ENCODE data around the gene FNBP1.

DNA sequence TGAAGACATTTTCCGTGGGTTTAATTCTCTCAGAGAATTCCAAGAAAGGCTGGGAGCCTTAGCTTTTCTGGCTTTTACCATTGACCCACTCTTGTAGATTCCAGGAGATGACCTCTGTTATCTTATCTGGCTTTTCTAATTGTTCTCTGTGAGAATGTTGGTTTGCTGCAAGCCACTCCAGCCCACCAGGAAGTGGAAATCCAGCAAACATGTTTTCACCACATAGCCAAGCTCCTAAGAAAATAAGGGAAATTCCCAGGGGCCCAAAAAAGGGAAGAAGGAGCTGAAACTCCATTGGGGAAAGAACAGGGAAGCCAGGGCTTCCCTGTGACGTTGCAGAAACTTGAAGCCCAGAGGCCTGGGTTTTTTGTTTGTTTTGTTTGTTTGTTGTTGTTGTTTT is 30.4 kb upstream of the FNBP1 start:
- TF ChIP-seq, protein P1, sequence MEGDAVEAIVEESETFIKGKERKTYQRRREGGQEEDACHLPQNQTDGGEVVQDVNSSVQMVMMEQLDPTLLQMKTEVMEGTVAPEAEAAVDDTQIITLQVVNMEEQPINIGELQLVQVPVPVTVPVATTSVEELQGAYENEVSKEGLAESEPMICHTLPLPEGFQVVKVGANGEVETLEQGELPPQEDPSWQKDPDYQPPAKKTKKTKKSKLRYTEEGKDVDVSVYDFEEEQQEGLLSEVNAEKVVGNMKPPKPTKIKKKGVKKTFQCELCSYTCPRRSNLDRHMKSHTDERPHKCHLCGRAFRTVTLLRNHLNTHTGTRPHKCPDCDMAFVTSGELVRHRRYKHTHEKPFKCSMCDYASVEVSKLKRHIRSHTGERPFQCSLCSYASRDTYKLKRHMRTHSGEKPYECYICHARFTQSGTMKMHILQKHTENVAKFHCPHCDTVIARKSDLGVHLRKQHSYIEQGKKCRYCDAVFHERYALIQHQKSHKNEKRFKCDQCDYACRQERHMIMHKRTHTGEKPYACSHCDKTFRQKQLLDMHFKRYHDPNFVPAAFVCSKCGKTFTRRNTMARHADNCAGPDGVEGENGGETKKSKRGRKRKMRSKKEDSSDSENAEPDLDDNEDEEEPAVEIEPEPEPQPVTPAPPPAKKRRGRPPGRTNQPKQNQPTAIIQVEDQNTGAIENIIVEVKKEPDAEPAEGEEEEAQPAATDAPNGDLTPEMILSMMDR (IDR thresholded peaks at IDR 0.05; ENCODE audit: low read depth, low read length), result no peak
- TF ChIP-seq, protein P2, sequence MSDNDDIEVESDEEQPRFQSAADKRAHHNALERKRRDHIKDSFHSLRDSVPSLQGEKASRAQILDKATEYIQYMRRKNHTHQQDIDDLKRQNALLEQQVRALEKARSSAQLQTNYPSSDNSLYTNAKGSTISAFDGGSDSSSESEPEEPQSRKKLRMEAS (IDR thresholded peaks at IDR 0.05; ENCODE audit: low read depth, low read length), result no peak
- TF ChIP-seq POLR2A (IDR thresholded peaks at IDR 0.05; ENCODE audit: extremely low read depth, insufficient read length) (no peak), MYC (IDR thresholded peaks at IDR 0.05; ENCODE audit: low read depth, low read length) (no peak)
